ENCODE measurements around the gene SF1. TPM values are rescaled to one million over a fixed set of nuclear protein-coding genes. Genes with fewer than 3 reads are reported as not detected.

SF1 gene
- 214 TPM for polyA plus RNA-seq (2013, experiment 1 of 2)
- polyA plus RNA-seq (2013, experiment 2 of 2): 215 TPM

GRCh38 chr11:64778473-64779298 lies at the start of gene SF1:
TSS of gene SF1 (minus strand) at chr11:64778542. CDS start at chr11:64778392, 150 bp downstream.
- Histone ChIP-seq H3K4me1 (ENCODE audit: control insufficient read depth in 2 of 2, insufficient read depth in 1 of 2, low read depth in 1 of 2, low read length in 2 of 2) (peaks cover 5 to 10% of the 10 kb centered on the region in 2 donors), H3K18ac (ENCODE audit: low read length) (peak within 1 kb of the TSS; percentile 99), H3K9me3 (replicated peaks in 1 of 2; ENCODE audit: control insufficient read depth in 2 of 2, insufficient read depth in 1 of 2, low read depth in 1 of 2, low read length in 2 of 2) (no peaks in the 10 kb centered on the region), H3K27me3 (ENCODE audit: control insufficient read depth in 3 of 3, insufficient read depth in 3 of 3, low read depth in 1 of 3, low read length in 3 of 3) (no peaks in the 10 kb centered on the region), H3K79me1 (ENCODE audit: low read depth, low read length) (peaks cover 5% of the 10 kb centered on the region), H3K9ac (ENCODE audit: low read depth, low read length, poor library complexity) (peak within 1 kb of the TSS; percentile 96), H3K23ac (ENCODE audit: low read depth, low read length, poor library complexity) (peak within 1 kb of the TSS; percentile 99), H2BK15ac (ENCODE audit: low read length) (peak within 1 kb of the TSS; percentile 73), H2BK120ac (ENCODE audit: low read depth, low read length) (peak within 1 kb of the TSS; percentile 98), H4K8ac (ENCODE audit: low read depth, low read length) (no peak within 1 kb of the TSS), H3K4ac (ENCODE audit: low read length) (peak within 1 kb of the TSS; percentile 97), H4K91ac (ENCODE audit: low read depth, low read length, poor library complexity) (peak within 1 kb of the TSS; percentile 81), H2AFZ (ENCODE audit: low read length) (peak within 1 kb of the TSS; percentile 72), H2BK12ac (ENCODE audit: low read length) (peak within 1 kb of the TSS; percentile 32), H3K4me3 (ENCODE audit: low read length in 2 of 2) (peak within 1 kb of the TSS; percentile 89 to 98), H3K36me3 (replicated peaks in 1 of 2; ENCODE audit: control insufficient read depth in 2 of 2, insufficient read depth in 2 of 2, low read length in 2 of 2) (peaks cover 28 to 64% of the 10 kb centered on the region in 2 donors), H3K14ac (ENCODE audit: low read length) (peak within 1 kb of the TSS; percentile 85), H2BK5ac (ENCODE audit: low read length) (peak within 1 kb of the TSS; percentile 90), H2AK5ac (ENCODE audit: low read depth, low read length) (peak within 1 kb of the TSS; percentile 100), H3K27ac (replicated peaks; ENCODE audit: low read length) (peak within 1 kb of the TSS; percentile 99), H3K4me2 (ENCODE audit: insufficient read depth, low read length, poor library complexity, severe bottlenecking) (peak within 1 kb of the TSS; percentile 89)
- WGBS, 2 donors (ENCODE audit: extremely low coverage in 2 of 2, insufficient read length in 2 of 2, insufficient replicate concordance in 1 of 2): no CpG with 5 or more reads among the region's 80 CpGs
- DNase-seq (ENCODE audit: low spot score): peak; percentile 100

DNA sequence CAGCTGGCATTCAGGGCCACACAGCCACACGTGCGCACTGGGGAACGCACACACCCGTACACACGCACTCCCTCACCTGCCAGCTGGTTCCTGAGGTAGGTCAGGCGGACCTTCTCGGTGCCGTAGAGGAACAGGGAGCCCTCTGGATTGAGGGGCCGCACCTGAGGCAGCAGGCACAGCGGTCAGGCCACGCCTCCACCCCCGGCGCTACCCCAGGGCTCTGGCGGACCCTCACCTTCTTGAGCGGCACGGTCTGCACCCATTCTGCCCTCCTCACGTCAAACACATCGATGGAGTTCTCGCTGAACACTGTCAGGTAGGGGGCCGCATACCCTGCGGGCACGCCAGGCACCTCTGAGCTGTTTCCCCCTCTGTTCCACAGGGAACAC lies 49.1 kb upstream of the SF1 start:
- WGBS, 2 donors (ENCODE audit: extremely low coverage in 2 of 2, insufficient read length in 2 of 2, insufficient replicate concordance in 1 of 2): no CpG with 5 or more reads among the region's 22 CpGs
- H3K9me3 ChIP-seq (replicated peaks in 1 of 2; ENCODE audit: control insufficient read depth in 2 of 2, insufficient read depth in 1 of 2, low read depth in 1 of 2, low read length in 2 of 2): no peaks in the 10 kb centered on the region
- peak overlapping the region; percentile 74 for H4K8ac ChIP-seq (ENCODE audit: low read depth, low read length)
- H2AFZ ChIP-seq (ENCODE audit: low read length): no peak overlapping the region
- no peak overlapping the region for H3K4me3 ChIP-seq (ENCODE audit: low read length in 2 of 2)
- peak overlapping the region; percentile 95 for H3K23ac ChIP-seq (ENCODE audit: low read depth, low read length, poor library complexity)
- H3K27ac ChIP-seq (replicated peaks; ENCODE audit: low read length): no peak overlapping the region
- no peak overlapping the region for H2BK5ac ChIP-seq (ENCODE audit: low read length)
- H3K4ac ChIP-seq (ENCODE audit: low read length): peak overlapping the region; percentile 86
- H2AK5ac ChIP-seq (ENCODE audit: low read depth, low read length): peak overlapping the region; percentile 80
- peaks cover 0 to 15% (median 0%) of the 10 kb centered on the region in 3 experiments for H3K27me3 ChIP-seq (ENCODE audit: control insufficient read depth in 3 of 3, insufficient read depth in 3 of 3, low read depth in 1 of 3, low read length in 3 of 3)
- H3K4me2 ChIP-seq (ENCODE audit: insufficient read depth, low read length, poor library complexity, severe bottlenecking): no peak overlapping the region
- no peak overlapping the region for H4K91ac ChIP-seq (ENCODE audit: low read depth, low read length, poor library complexity)
- DNase-seq (ENCODE audit: low spot score): no peak
- peak overlapping the region; percentile 54 for H3K18ac ChIP-seq (ENCODE audit: low read length)
- H3K4me1 ChIP-seq (ENCODE audit: control insufficient read depth in 2 of 2, insufficient read depth in 1 of 2, low read depth in 1 of 2, low read length in 2 of 2): peaks cover 0 to 1% of the 10 kb centered on the region in 2 donors
- H3K79me1 ChIP-seq (ENCODE audit: low read depth, low read length): no peaks in the 10 kb centered on the region
- no peak overlapping the region for H3K9ac ChIP-seq (ENCODE audit: low read depth, low read length, poor library complexity)
- no peak overlapping the region for H2BK120ac ChIP-seq (ENCODE audit: low read depth, low read length)
- peak overlapping the region; percentile 76 for H2BK15ac ChIP-seq (ENCODE audit: low read length)
- no peak overlapping the region for H2BK12ac ChIP-seq (ENCODE audit: low read length)
- H3K36me3 ChIP-seq (replicated peaks in 1 of 2; ENCODE audit: control insufficient read depth in 2 of 2, insufficient read depth in 2 of 2, low read length in 2 of 2): no peaks in the 10 kb centered on the region
- no peak overlapping the region for H3K14ac ChIP-seq (ENCODE audit: low read length)

DNA sequence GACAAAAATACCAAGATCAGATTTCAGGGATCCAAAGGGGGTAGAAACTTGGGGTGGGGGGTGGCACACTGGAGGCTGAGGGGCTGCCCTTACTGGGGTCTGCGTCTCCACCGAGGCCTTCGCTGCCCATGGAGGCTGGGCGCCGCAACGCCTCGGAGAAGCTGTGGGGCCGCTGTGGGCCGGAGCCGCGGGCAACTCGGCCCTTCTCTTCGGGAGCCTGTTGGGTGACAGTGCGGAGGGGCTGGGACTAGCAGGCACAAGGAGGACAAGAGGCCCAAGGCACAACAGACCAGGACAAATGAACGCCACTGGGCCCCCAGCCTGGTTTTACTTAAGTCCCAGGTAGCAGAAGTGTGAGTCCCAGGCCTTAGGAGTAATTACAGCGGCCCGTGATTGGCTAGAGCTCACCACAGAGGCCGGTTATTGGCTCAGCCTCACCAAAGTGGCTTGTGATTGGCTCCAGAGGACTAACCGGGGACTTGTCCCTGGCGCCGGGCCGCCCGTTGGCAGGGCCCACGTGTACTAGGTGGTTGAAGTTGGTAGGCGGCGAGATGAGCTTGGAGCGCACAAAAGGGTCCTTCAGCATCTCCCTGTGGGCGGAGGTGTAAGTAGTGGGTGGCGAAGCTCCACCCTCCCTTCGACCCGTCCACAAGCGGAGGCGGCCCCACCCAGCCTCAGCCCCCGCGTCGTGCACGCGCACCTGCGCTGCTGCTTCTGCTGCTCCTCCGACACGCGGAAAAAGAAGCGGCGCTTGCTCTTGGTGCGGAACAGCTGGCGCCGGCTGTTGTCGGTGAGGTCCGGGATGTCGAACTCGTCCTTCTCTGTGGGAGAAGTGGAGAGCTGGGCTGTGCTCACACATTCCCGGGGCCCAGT lies 48.5 kb upstream of the SF1 start:
- no peak overlapping the region for H4K91ac ChIP-seq (ENCODE audit: low read depth, low read length, poor library complexity)
- H3K4ac ChIP-seq (ENCODE audit: low read length): peak overlapping the region; percentile 86
- H3K23ac ChIP-seq (ENCODE audit: low read depth, low read length, poor library complexity): peak overlapping the region; percentile 95
- peak overlapping the region; percentile 30 for H3K9ac ChIP-seq (ENCODE audit: low read depth, low read length, poor library complexity)
- H3K27me3 ChIP-seq (ENCODE audit: control insufficient read depth in 3 of 3, insufficient read depth in 3 of 3, low read depth in 1 of 3, low read length in 3 of 3): peaks cover 0 to 9% (median 0%) of the 10 kb centered on the region in 3 experiments
- peak overlapping the region; percentile 54 for H3K18ac ChIP-seq (ENCODE audit: low read length)
- no peak overlapping the region for H3K4me2 ChIP-seq (ENCODE audit: insufficient read depth, low read length, poor library complexity, severe bottlenecking)
- no peaks in the 10 kb centered on the region for H3K36me3 ChIP-seq (replicated peaks in 1 of 2; ENCODE audit: control insufficient read depth in 2 of 2, insufficient read depth in 2 of 2, low read length in 2 of 2)
- no peak overlapping the region for H2AFZ ChIP-seq (ENCODE audit: low read length)
- peak overlapping the region; percentile 74 for H4K8ac ChIP-seq (ENCODE audit: low read depth, low read length)
- no peak overlapping the region for H2BK12ac ChIP-seq (ENCODE audit: low read length)
- no peak overlapping the region for H2BK5ac ChIP-seq (ENCODE audit: low read length)
- no peak overlapping the region for H3K27ac ChIP-seq (replicated peaks; ENCODE audit: low read length)
- no peak for DNase-seq (ENCODE audit: low spot score)
- H3K9me3 ChIP-seq (replicated peaks in 1 of 2; ENCODE audit: control insufficient read depth in 2 of 2, insufficient read depth in 1 of 2, low read depth in 1 of 2, low read length in 2 of 2): no peaks in the 10 kb centered on the region
- H2BK120ac ChIP-seq (ENCODE audit: low read depth, low read length): no peak overlapping the region
- H3K79me1 ChIP-seq (ENCODE audit: low read depth, low read length): no peaks in the 10 kb centered on the region
- no CpG with 5 or more reads among the region's 52 CpGs for WGBS, 2 donors (ENCODE audit: extremely low coverage in 2 of 2, insufficient read length in 2 of 2, insufficient replicate concordance in 1 of 2)
- H2BK15ac ChIP-seq (ENCODE audit: low read length): peak overlapping the region; percentile 76
- peaks cover 0 to 1% of the 10 kb centered on the region in 2 donors for H3K4me1 ChIP-seq (ENCODE audit: control insufficient read depth in 2 of 2, insufficient read depth in 1 of 2, low read depth in 1 of 2, low read length in 2 of 2)
- no peak overlapping the region for H3K14ac ChIP-seq (ENCODE audit: low read length)
- no peak overlapping the region for H3K4me3 ChIP-seq (ENCODE audit: low read length in 2 of 2)
- peak overlapping the region; percentile 80 for H2AK5ac ChIP-seq (ENCODE audit: low read depth, low read length)
